Right lobe of liver (tissue), 6 donors: Measurements from ENCODE around the gene MKLN1. TPM values are rescaled to one million over a fixed set of nuclear protein-coding genes. Genes with fewer than 3 reads are reported as not detected.

Experiments
- ATAC-seq, 4 donors: fragments of 200-7000 bp; cut with Tn5 transposase; one replicate each; pipeline ENCODE4 v1.9.1; 2020; ENCODE audit warnings: mild to moderate bottlenecking in 4 of 4, moderate library complexity in 4 of 4
- DNase-seq, 3 donors: peaks; one replicate each; pipeline ENCODE4 v3.0.0-alpha.2; 2020
- H3K27ac ChIP-seq, 3 donors: fragments of 200-600 bp; one replicate each; pipeline ENCODE4 v1.8.0; 2022
- H3K27me3 ChIP-seq, 2 donors: fragments of 200-600 bp; one replicate each; pipeline ENCODE4 v1.8.0; 2022
- H3K36me3 ChIP-seq, 4 donors: fragments of 200-600 bp; sonication (generic) in 1 of 4; one replicate each; pipeline versions ENCODE4 v1.5.1 to v1.8.0; 2017 to 2022; ENCODE audit warnings: control low read depth in 1 of 4
- H3K4me1 ChIP-seq, 4 donors: fragments of 200-600 bp; sonication (generic) in 1 of 4; one replicate each; pipeline versions ENCODE4 v1.5.1 to v1.8.0; 2017 to 2022; ENCODE audit warnings: control low read depth in 1 of 4
- H3K4me3 ChIP-seq, 3 donors: fragments of 200-600 bp; one replicate each; pipeline ENCODE4 v1.8.0; 2022
- H3K9me3 ChIP-seq, 4 donors: fragments of 200-600 bp; sonication (generic) in 1 of 4; one replicate each; pipeline versions ENCODE4 v1.5.1 to v1.8.0; 2017 to 2022; ENCODE audit warnings: control low read depth in 1 of 4
- POLR2A ChIP-seq: fragments of 450-650 bp; IDR thresholded peaks from one replicate; pipeline ENCODE4 v1.6.1; 2017; ENCODE audit warnings: antibody characterized with exemption, mild to moderate bottlenecking
- WGBS: methylation state at CpG from one replicate; pipeline ENCODE4 v1.1.6; 2018; ENCODE audit warnings: low coverage, low lambda C conversion rate; ENCODE audit not compliant: insufficient coverage; ENCODE audit errors: missing lambda C conversion rate; 5-methylcytosine and 5-hydroxymethylcytosine counted together
- intact Hi-C, 2 donors: fragments of 100-400 bp; cut with DNase I; formaldehyde crosslinking; loops; one replicate each; pipeline versions ENCODE4 v1.11.2 to v1.14.1; 2022
- total RNA-seq, 6 experiments: library from RNA; depleted of rRNA in 2 of 6; stranded (reverse); fragments of >200 nt in 2 of 6; fragmentation: NEBNext Ultra II Directional in 3 of 6; extraction: Animal tissue kit (Norgen Biotek cat#: 25700) in 3 of 6; gene quantifications; one replicate each; pipeline versions ENCODE4 v1.1.0 to v1.2.4, GENCODE V29; 2016 to 2023
- TF ChIP-seq, protein P1 (sequence below), 4 donors: fragments of 200-600 bp in 3 of 4; fragments of 450-650 bp in 1 of 4; IDR thresholded peaks; one replicate each; pipeline versions ENCODE4 v1.5.1 to v1.8.0; 2016 to 2022; ENCODE audit warnings: antibody characterized with exemption in 4 of 4, mild to moderate bottlenecking in 2 of 4
- donor health status: DM: no; HTN: yes; CAD: no.
- donor health status: DM: no; HTN: no; CAD: no.
- donor health status: DM: no; HTN: no; CAD: no.
- donor health status: DM: no; HTN: yes; CAD: no.
- donor health status: DM: no; HTN: yes; CAD: no.

The MKLN1 gene
- total RNA-seq, 6 experiments from 2014 or later: 24.0 to 39.6 (median 35.1) TPM

- no peak overlapping the region for H3K4me3 ChIP-seq
- intact Hi-C loops: no loop called here
- H3K27ac ChIP-seq: no peak overlapping the region
- 29% methylated on average over 3 of the region's 3 CpGs for WGBS
- no peaks in the 10 kb centered on the region for H3K27me3 ChIP-seq
- no peaks in the 10 kb centered on the region for H3K9me3 ChIP-seq
- no peak for ATAC-seq
- H3K36me3 ChIP-seq: no peaks in the 10 kb centered on the region
- H3K4me1 ChIP-seq: peaks cover 0 to 23% (median 6%) of the 10 kb centered on the region in 4 donors
- TF ChIP-seq, protein P1, sequence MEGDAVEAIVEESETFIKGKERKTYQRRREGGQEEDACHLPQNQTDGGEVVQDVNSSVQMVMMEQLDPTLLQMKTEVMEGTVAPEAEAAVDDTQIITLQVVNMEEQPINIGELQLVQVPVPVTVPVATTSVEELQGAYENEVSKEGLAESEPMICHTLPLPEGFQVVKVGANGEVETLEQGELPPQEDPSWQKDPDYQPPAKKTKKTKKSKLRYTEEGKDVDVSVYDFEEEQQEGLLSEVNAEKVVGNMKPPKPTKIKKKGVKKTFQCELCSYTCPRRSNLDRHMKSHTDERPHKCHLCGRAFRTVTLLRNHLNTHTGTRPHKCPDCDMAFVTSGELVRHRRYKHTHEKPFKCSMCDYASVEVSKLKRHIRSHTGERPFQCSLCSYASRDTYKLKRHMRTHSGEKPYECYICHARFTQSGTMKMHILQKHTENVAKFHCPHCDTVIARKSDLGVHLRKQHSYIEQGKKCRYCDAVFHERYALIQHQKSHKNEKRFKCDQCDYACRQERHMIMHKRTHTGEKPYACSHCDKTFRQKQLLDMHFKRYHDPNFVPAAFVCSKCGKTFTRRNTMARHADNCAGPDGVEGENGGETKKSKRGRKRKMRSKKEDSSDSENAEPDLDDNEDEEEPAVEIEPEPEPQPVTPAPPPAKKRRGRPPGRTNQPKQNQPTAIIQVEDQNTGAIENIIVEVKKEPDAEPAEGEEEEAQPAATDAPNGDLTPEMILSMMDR (IDR thresholded peaks at IDR 0.05): no peak
- TF ChIP-seq POLR2A: no peak
- DNase-seq: no peak
Observed at GRCh38 chr7:131354390-131354789, 26.7 kb downstream of the MKLN1 start.

GRCh38 chr7:131355917-131356777 lies 28.5 kb downstream of the MKLN1 start:
- Histone ChIP-seq H3K36me3 (no peaks in the 10 kb centered on the region), H3K4me3 (no peak overlapping the region), H3K27me3 (no peaks in the 10 kb centered on the region), H3K4me1 (peaks cover 0 to 28% (median 6%) of the 10 kb centered on the region in 4 donors), H3K9me3 (no peaks in the 10 kb centered on the region), H3K27ac (no peak overlapping the region)
- no peak for TF ChIP-seq POLR2A
- TF ChIP-seq, protein P1 (IDR thresholded peaks at IDR 0.05): no peak
- WGBS: 65% methylated on average over 11 of the region's 13 CpGs
- DNase-seq (no peak), ATAC-seq (no peak)
- intact Hi-C loops: no loop called here

- intact Hi-C loops: no loop called here
- no peak overlapping the region for H3K27ac ChIP-seq
- H3K4me1 ChIP-seq: peaks cover 0 to 34% (median 6%) of the 10 kb centered on the region in 4 donors
- no peaks in the 10 kb centered on the region for H3K27me3 ChIP-seq
- no peaks in the 10 kb centered on the region for H3K9me3 ChIP-seq
- ATAC-seq (no peak), DNase-seq (no peak)
- 85% methylated on average over 3 of the region's 3 CpGs for WGBS
- H3K4me3 ChIP-seq: no peak overlapping the region
- no peaks in the 10 kb centered on the region for H3K36me3 ChIP-seq
- TF ChIP-seq, protein P1 (IDR thresholded peaks at IDR 0.05): no peak
- TF ChIP-seq POLR2A: no peak
Observed at GRCh38 chr7:131357282-131357880, 29.7 kb downstream of the MKLN1 start.

- ATAC-seq (no peak), DNase-seq (no peak)
- WGBS: 72% methylated on average over 3 of the region's 3 CpGs
- intact Hi-C loops: no loop called here
- H3K9me3 ChIP-seq: no peaks in the 10 kb centered on the region
- no peaks in the 10 kb centered on the region for H3K27me3 ChIP-seq
- H3K4me3 ChIP-seq: no peak overlapping the region
- peaks cover 0 to 33% (median 10%) of the 10 kb centered on the region in 4 donors for H3K4me1 ChIP-seq
- no peaks in the 10 kb centered on the region for H3K36me3 ChIP-seq
- TF ChIP-seq, protein P1 (IDR thresholded peaks at IDR 0.05): no peak
- no peak for TF ChIP-seq POLR2A
- peak overlapping the region in 1 of 3 donors; percentile 17 for H3K27ac ChIP-seq
Observed at GRCh38 chr7:131358636-131359035, 31.0 kb downstream of the MKLN1 start.
